HEK293 (cell line): ENCODE results near the gene HDHD5.

ENCODE experiments used
- CTCF ChIA-PET: fragments of 350-600 bp; formaldehyde crosslinking; extraction: SDS; loops from one replicate; lab custom pipeline; 2021; ENCODE audit warnings: antibody characterized with exemption; lab: Yijun Ruan, JAX
- POLR2A ChIA-PET: fragments of 300-600 bp; formaldehyde crosslinking; extraction: SDS; loops from one replicate; lab custom pipeline; 2020; ENCODE audit warnings: antibody characterized with exemption, inconsistent platforms; lab: Yijun Ruan, JAX
- H3K27ac ChIP-seq: fragments of 200-500 bp; sonication (Bioruptor generic); 2 replicates; pipeline ENCODE4 v1.5.1; 2014; ENCODE audit warnings: low read depth, low read length, control low read depth, inconsistent platforms; ENCODE audit errors: extremely low read depth
- H3K36me3 ChIP-seq, 2 experiments: fragments of 200-500 bp in 1 of 2; sonication (Bioruptor generic) in 1 of 2; 1 replicate in 1 of 2; 2 replicates in 1 of 2; pipeline ENCODE4 v1.5.1; 2014 to 2017; ENCODE audit warnings: inconsistent platforms in 2 of 2, low read length in 2 of 2; ENCODE audit not compliant: control insufficient read depth in 2 of 2, insufficient read depth in 1 of 2
- H3K4me1 ChIP-seq: fragments of 200-500 bp; sonication (Bioruptor generic); 2 replicates; pipeline ENCODE4 v1.5.1; 2014; ENCODE audit warnings: mild to moderate bottlenecking, low read length, inconsistent platforms; ENCODE audit not compliant: control insufficient read depth, insufficient read depth
- H3K4me3 ChIP-seq: 2 replicates; pipeline ENCODE4 v1.5.1; 2011; ENCODE audit warnings: low read depth, mild to moderate bottlenecking, control low read depth, low read length, moderate library complexity
- H3K9me3 ChIP-seq: fragments of 200-500 bp; sonication (Bioruptor generic); 2 replicates; pipeline ENCODE4 v1.5.1; 2014; ENCODE audit warnings: low read depth, low read length, inconsistent platforms; ENCODE audit not compliant: control insufficient read depth, insufficient read depth
- EGR2 ChIP-seq: fragments of 450-650 bp; formaldehyde crosslinking; IDR thresholded peaks from 2 replicates; pipeline ENCODE4 v1.5.1; 2016; ENCODE audit warnings: low read depth, missing biosample characterization, missing genetic modification characterization
- GLIS2 ChIP-seq: fragments of 450-650 bp; formaldehyde crosslinking; IDR thresholded peaks from 2 replicates; pipeline ENCODE4 v1.5.1; 2016; ENCODE audit warnings: missing biosample characterization, missing genetic modification characterization
- OVOL3 ChIP-seq: fragments of 450-650 bp; formaldehyde crosslinking; IDR thresholded peaks from 2 replicates; pipeline ENCODE4 v1.5.1; 2016; ENCODE audit warnings: missing biosample characterization, missing genetic modification characterization
- ZFHX2 ChIP-seq: fragments of 450-650 bp; formaldehyde crosslinking; conservative IDR thresholded peaks from 2 replicates; pipeline ENCODE4 v1.5.1; 2016; ENCODE audit warnings: missing biosample characterization, missing genetic modification characterization
- ZNF341 ChIP-seq: fragments of 450-650 bp; formaldehyde crosslinking; IDR thresholded peaks from 2 replicates; pipeline ENCODE4; 2016; ENCODE audit warnings: low read depth, missing biosample characterization, missing genetic modification characterization
- ZNF449 ChIP-seq: fragments of 450-650 bp; formaldehyde crosslinking; IDR thresholded peaks from 2 replicates; pipeline ENCODE4 v1.5.1; 2017; ENCODE audit warnings: missing biosample characterization, mild to moderate bottlenecking, missing genetic modification characterization, moderate library complexity
- ZNF514 ChIP-seq: fragments of 450-650 bp; formaldehyde crosslinking; IDR thresholded peaks from 2 replicates; pipeline ENCODE4 v1.5.1; 2016; ENCODE audit warnings: missing biosample characterization, missing genetic modification characterization
- ZNF548 ChIP-seq: fragments of 450-650 bp; formaldehyde crosslinking; IDR thresholded peaks from 2 replicates; pipeline ENCODE4 v1.5.1; 2016; ENCODE audit warnings: missing biosample characterization, missing genetic modification characterization
- ZNF639 ChIP-seq: fragments of 450-650 bp; formaldehyde crosslinking; IDR thresholded peaks from 2 replicates; pipeline ENCODE4 v1.5.1; 2016; ENCODE audit warnings: missing biosample characterization, missing genetic modification characterization
- ZNF654 ChIP-seq: fragments of 450-650 bp; formaldehyde crosslinking; IDR thresholded peaks from 2 replicates; pipeline ENCODE4 v1.5.1; 2016; ENCODE audit warnings: low read depth, missing biosample characterization, missing genetic modification characterization
- ZNF664 ChIP-seq: fragments of 450-650 bp; formaldehyde crosslinking; IDR thresholded peaks from 2 replicates; pipeline ENCODE4 v1.5.1; 2016; ENCODE audit warnings: missing biosample characterization, missing genetic modification characterization
- ZNF677 ChIP-seq: fragments of 450-650 bp; IDR thresholded peaks from 2 replicates; pipeline ENCODE4 v1.5.0; 2018; ENCODE audit warnings: missing biosample characterization, mild to moderate bottlenecking, missing genetic modification characterization, moderate library complexity
- ZNF785 ChIP-seq: fragments of 450-650 bp; formaldehyde crosslinking; IDR thresholded peaks from 2 replicates; pipeline ENCODE4 v1.5.1; 2016; ENCODE audit warnings: missing biosample characterization, missing genetic modification characterization
- ZSCAN30 ChIP-seq: fragments of 450-650 bp; IDR thresholded peaks from 2 replicates; pipeline ENCODE4 v1.5.1; 2018; ENCODE audit warnings: missing biosample characterization, mild to moderate bottlenecking, missing genetic modification characterization, moderate library complexity

Gene HDHD5

GRCh38 chr22:17158568-17159503, at the start of gene HDHD5 (continued):
- TF ChIP-seq ZSCAN30 (tag by site-specific recombination) (no peak), ZNF449 (tag by site-specific recombination) (no peak; the same call in 1 of the 2 replicates), OVOL3 (tag by site-specific recombination) (no peak), ZNF514 (tag by site-specific recombination) (no peak), ZNF677 (tag by site-specific recombination) (no peak), ZNF664 (no peak)

GRCh38 chr22:17205432-17205831, 46.4 kb upstream of the HDHD5 start:
- Histone ChIP-seq H3K27ac (no peak overlapping the region), H3K9me3 (no peaks in the 10 kb centered on the region), H3K36me3 (no peaks in the 10 kb centered on the region), H3K4me3 (no peak overlapping the region), H3K4me1 (no peaks in the 10 kb centered on the region)
- no peak for TF ChIP-seq ZNF548 (tag by site-specific recombination)
- peak; percentile 28; the same call in 1 of the 2 replicates for TF ChIP-seq ZNF654 (tag by site-specific recombination)
- ChIA-PET POLR2A (no interaction called here), CTCF (interaction anchor here (0.6 to 1.8 kb wide), 7 partner anchors 9 to 296 kb away, joined by 3 to 13 read pairs (median 3); no protein-coding TSS in a partner anchor)

GRCh38 chr22:17201285-17201945, 42.3 kb upstream of the HDHD5 start:
- Histone ChIP-seq H3K27ac (no peak overlapping the region), H3K4me1 (no peaks in the 10 kb centered on the region), H3K4me3 (no peak overlapping the region), H3K9me3 (no peaks in the 10 kb centered on the region), H3K36me3 (no peaks in the 10 kb centered on the region)
- ChIA-PET POLR2A (no interaction called here), CTCF (interaction anchor here (0.7 to 2.7 kb wide), 7 partner anchors 12 to 300 kb away, joined by 3 to 11 read pairs (median 3); no protein-coding TSS in a partner anchor)
- peak; percentile 28 for TF ChIP-seq ZNF654 (tag by site-specific recombination)
- no peak for TF ChIP-seq ZNF785 (tag by site-specific recombination)

GRCh38 chr22:17199003-17199731, 40.1 kb upstream of the HDHD5 start:
- no peaks in the 10 kb centered on the region for H3K9me3 ChIP-seq
- H3K4me3 ChIP-seq = no peak overlapping the region
- TF ChIP-seq ZFHX2 (tag by site-specific recombination) (peak; percentile 57), EGR2 (tag by site-specific recombination) (peak; percentile 84), ZNF639 (tag by site-specific recombination) (no peak), GLIS2 (tag by site-specific recombination) (no peak), ZNF341 (peak; percentile 38; the same call in 1 of the 2 replicates)
- POLR2A ChIA-PET = interaction anchor here (1.5 kb wide), 1 partner anchor 27 kb away, joined by 4 read pairs; no protein-coding TSS in a partner anchor
- H3K36me3 ChIP-seq = no peaks in the 10 kb centered on the region
- no peaks in the 10 kb centered on the region for H3K4me1 ChIP-seq
- no peak overlapping the region for H3K27ac ChIP-seq
- CTCF ChIA-PET = interaction anchor here (0.6 to 1.3 kb wide), 2 partner anchors 15 to 27 kb away, joined by 3 read pairs; no protein-coding TSS in a partner anchor
